VCaP (cell line): ENCODE results near the gene RPRM.
"Not testable (repeated sequence)": the region's sequence is repeated elsewhere in the genome, so short reads cannot be mapped to it uniquely, and the experiment has no call there.

Experiments
- H3K27ac ChIP-seq: fragments of 450-650 bp; 2 replicates; pipeline ENCODE4 v1.5.1; 2017
- CTCF ChIP-seq: fragments of 450-650 bp; conservative IDR thresholded peaks from 2 replicates; pipeline ENCODE4 v1.5.1; 2017; ENCODE audit warnings: mild to moderate bottlenecking, moderate library complexity

RPRM gene

GRCh38 chr2:153478289-153479261 is at the start of gene RPRM:
Gene RPRM, minus strand, starts transcription at chr2:153478762. Its CDS starts 197 bp downstream, at chr2:153478565.
- TF ChIP-seq CTCF = peak; percentile 98
- peak within 1 kb of the TSS; percentile 50 for H3K27ac ChIP-seq

GRCh38 chr2:153519257-153519875 is 40.8 kb upstream of the RPRM start:
- TF ChIP-seq CTCF = peak; percentile 82
- H3K27ac ChIP-seq = no peak overlapping the region

GRCh38 chr2:153512331-153512730 is 33.8 kb upstream of the RPRM start:
- no peak overlapping the region for H3K27ac ChIP-seq
- TF ChIP-seq CTCF = no peak

GRCh38 chr2:153510996-153511395 is 32.4 kb upstream of the RPRM start:
- no peak overlapping the region for H3K27ac ChIP-seq
- no peak for TF ChIP-seq CTCF

- TF ChIP-seq CTCF = no peak
- no peak overlapping the region for H3K27ac ChIP-seq
Observed at GRCh38 chr2:153509133-153509532, 30.6 kb upstream of the RPRM start.

GRCh38 chr2:153506499-153506898 is 27.9 kb upstream of the RPRM start:
- not testable (repeated sequence) for H3K27ac ChIP-seq

GRCh38 chr2:153499439-153499838 is 20.9 kb upstream of the RPRM start:
- no peak overlapping the region for H3K27ac ChIP-seq
- no peak for TF ChIP-seq CTCF
